Dedifferentiated amniotic fluid mesenchymal stem cell (primary cell): Measurements from ENCODE around the gene RAB3C.
"Not testable (repeated sequence)": the region's sequence is repeated elsewhere in the genome, so short reads cannot be mapped to it uniquely, and the experiment has no call there.

Source experiments
- DNase-seq: peaks from one replicate; pipeline ENCODE4 v3.0.0-alpha.2; 2016; ENCODE audit errors: extremely low spot score

RAB3C gene

DNA sequence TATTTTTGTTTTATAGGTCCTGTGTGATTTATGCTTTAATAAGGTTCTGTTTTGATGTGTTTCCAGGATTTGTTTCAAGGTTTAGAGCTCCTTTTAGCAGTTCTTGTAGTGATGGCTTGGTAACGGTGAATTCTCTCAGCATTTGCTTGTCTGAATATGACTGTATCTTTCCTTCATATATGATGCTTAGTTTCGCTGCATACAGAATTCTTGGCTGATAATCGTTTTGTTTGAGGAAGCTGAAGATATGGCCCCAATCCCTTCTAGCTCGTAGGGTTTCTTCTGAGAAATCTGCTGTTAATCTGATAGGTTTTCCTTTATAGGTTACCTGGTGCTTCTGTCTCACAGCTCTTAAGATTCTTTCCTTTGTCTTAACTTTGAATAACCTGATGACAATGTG lies 20.0 kb downstream of the RAB3C start:
- not testable (repeated sequence) for DNase-seq

DNA sequence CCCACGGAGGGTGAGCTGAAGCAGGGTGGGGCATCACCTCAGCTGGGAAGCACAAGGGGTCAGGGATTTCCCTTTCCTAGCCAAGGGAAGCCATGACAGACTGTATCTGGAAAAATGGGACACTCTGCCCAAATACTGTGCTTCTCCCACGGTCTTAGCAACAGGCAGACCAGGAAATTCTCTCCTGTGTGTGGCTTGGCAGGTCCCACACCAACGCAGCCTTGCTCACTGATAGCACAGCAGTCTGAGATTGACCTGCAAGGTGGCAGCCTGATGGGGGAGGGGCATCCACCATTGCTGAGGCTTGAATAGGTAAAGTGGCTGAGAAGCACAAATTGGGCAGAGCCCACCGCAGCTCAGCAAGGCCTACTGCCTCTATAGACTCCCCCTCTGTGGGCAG lies 23.2 kb downstream of the RAB3C start:
- no peak for DNase-seq

DNA sequence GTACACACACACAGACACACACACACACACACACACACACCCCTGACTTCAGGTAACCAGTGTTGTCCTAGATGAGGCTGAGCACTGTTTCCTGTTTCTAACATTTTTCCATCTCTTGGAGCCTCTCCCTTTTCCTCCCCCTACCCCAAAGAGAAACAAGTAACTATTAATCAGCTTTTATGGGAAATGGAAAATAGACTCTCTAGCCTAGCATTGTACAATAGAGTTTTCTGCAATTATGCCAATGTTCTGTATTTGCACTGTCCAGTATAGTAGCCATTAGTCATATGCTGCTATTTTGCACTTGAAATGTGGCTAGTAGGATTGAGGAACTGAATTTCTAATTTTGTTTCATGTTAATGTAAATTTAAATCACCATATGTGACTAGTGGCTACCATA lies 33.1 kb downstream of the RAB3C start:
- no peak for DNase-seq

DNA sequence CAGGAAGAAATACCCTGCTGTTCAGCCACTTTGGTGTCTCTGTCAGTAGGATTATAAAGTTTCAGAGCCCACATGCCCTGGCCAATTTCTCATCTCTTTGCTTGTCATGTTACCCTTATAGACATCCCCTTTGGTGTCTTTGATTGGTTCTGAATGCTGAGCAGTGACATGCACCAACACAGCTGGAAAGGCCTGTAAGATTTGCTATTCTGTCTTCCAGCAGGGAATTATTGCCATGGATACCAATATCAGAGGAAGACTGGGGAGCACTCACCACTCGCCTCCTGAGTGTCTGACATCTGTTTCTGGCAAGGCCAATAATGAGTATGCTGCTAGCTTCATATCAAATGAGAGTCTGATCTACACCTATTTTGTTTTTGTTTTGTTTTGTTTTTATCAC lies 34.4 kb downstream of the RAB3C start:
- no peak for DNase-seq

GRCh38 chr5:58620336-58620735 lies 37.5 kb downstream of the RAB3C start:
- DNase-seq: no peak

DNA sequence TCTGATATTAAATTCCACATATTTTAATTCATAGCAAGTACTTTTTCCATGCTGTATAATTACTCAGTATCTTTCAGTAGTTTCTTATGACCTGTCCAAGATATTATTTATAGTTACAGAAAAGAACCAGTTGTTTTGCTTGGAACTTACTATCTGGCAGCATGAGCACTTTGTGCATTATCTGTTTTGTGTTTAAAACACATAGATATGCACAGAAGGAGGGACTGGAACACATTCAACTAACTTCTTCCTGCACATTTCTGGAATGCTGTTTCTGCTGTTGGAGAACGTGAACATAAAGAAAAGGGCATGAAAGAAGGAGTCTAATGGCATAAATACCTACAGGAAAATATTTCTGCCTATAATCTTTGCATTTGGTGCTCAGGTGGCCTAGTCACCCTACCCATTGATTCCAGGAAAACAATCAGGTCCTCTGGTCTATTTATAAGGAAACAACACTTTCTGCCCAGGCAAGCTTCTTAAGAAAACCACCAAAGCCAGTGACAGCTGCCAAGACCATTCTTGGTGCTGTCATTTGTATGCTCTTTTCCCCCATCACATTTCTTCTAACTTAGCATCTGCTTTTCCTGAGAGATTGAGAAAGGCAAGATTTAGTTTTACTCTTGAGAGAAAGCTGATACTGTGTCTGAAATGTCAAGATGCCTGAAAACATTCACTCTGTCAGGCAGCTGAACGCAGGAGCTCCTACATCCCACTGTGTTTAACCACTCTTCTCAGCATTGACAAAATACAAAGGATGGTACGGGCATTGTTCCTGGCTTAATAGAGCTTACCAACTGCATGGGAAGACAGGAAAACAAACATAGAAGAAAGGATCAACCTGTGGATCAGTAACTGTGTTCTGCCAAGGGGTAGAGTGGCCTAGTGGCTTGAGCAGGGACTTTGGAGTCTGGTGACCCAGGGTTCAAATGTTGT lies 40.3 kb downstream of the RAB3C start:
- DNase-seq: no peak

GRCh38 chr5:58628626-58629025 lies 45.8 kb downstream of the RAB3C start:
- no peak for DNase-seq

- no peak for DNase-seq
Measured at GRCh38 chr5:58629271-58630159, 46.6 kb downstream of the RAB3C start.

- no peak for DNase-seq
Measured at GRCh38 chr5:58631895-58632294, 49.0 kb downstream of the RAB3C start.

GRCh38 chr5:58635416-58635815 lies 52.5 kb downstream of the RAB3C start:
- DNase-seq: no peak

DNA sequence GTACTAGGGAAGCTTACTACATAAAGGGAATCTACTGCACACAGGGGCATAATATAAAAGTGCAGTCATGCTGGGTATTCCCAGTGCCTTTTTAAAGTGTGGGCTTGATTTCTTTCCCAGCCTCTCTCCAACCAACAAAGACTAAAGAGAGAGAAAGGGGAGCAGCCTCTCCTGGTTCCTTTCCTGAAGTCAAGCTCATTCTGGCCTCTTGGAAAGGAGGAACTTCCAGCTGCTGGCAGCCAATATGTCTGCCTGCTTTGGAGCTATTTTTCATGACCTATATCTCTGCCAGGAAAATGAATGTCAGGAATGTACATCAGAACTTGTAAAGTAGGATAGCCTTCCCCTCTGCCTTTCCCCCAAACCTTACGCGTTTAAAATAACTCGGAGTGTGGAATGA lies 57.1 kb downstream of the RAB3C start:
- DNase-seq: no peak

DNA sequence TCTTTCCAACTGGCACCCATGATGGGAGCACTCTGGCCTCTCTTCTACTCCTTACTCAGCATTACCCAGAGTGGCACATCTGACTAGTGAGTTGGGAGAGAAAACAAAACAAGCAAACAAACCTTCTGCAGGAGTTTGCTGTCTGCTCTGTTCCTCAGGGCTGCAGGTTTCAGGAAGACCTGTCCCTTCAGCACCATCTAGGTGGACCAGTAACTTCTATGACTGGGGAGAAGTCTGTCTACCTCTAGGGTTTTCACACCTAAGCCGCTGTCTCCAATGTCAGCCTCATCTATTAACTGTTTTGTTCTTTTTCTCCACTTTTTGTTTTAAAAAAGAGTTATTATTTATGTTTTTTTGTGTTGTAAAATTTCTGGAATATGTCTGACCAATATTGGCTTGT lies 58.7 kb downstream of the RAB3C start:
- DNase-seq: no peak

DNA sequence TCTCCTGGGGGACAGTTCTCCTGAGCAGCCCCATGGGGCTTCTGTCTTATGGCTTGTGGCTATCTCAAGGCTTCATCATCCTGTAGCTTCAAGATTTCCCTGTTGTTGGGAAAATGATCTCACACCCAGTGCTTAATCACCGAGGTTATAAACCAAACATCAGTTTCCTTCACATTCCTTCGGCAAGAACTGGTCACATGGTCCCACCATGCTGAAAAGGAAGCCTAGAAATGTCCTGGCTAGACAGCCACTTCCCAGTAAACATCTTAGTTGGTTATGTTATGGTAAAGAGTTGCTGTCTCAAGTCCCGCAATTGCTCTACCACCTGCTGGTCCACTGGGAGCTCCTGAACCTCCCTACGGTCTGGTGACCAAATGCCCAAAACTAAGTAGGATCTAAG lies 66.0 kb downstream of the RAB3C start:
- DNase-seq: no peak

DNA sequence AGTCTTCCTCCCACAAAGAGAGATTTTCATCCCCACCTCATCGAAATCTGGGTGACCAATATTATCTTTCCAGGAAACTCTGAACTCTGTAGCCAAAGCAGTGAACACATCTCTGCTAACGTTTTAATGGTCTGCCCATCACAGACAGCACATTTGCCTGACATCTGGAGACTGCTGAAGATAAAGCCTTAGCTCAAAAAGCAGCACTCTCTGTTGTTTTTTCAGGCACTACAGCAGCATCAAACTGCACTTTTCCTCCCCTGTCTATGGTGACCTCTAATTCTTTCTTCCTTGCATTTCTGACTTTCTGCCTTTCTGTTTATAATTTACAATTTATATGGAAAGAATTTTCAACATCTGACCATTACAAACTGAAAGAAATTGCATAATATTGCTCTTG lies 66.8 kb downstream of the RAB3C start:
- DNase-seq: no peak

- no peak for DNase-seq
Measured at GRCh38 chr5:58653521-58653920, 70.6 kb downstream of the RAB3C start.

DNA sequence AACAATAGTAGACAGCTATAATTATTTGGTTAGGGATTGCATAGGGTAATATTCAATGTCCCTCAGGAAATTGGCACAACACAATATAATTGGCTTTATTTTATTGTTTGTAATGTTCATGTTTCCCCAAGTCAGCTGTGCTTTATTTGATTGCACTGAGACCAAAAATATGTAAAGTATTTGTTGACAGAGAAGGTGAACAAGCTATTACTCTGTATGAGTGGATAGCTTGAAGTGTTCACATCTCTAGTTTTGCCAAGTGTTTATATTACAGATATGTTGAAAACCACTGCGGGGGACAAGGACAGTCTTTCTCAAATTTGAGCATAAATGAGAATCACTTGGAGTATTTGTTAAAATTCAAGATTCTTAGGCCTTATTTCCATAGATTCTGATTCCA lies 83.3 kb downstream of the RAB3C start:
- no peak for DNase-seq

DNA sequence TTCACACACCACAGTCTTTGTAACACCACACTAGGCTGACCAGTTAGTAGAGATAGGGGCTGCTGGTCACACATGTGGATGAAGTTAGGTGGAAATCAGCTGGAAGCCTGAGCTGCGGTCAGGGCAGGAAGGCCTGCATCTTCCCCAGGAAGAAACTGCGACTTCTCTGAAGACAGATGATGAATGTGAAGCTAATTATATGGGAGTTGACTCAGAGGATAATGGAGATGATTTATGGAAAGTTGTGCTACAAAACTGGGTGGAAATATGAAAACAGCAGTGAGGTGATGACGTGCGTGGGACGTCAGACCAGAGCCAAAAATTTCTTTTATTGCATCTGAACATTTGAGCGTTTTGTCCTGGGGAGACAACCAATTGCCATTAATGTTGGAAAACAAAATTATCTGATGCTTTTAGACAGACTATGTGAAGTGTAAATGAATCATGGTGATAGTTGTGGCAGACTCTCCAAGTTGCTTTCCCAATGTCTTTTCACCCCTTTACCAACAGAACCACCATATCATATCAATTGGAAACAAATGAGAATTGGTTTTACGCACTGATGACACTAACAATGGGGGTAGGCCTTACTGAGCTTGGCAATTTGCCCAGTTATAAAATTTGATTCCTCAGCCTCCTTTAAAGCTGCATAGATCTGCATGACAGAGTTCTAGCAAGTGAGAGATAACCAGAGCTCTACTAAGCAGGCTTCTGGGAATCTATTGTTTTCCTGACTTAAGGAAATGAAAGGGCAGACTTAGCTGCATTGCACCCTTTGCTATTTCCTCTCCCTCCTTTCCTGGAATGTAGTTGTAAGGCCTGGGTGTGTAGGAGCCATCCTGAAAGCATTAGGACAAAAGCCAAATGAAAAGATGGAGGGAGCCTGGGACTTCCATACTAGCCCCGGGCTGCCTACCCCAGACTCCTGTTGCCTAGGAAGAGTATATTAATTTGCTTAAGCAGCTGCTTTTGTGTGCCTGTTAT lies 84.0 kb downstream of the RAB3C start:
- DNase-seq: no peak

DNA sequence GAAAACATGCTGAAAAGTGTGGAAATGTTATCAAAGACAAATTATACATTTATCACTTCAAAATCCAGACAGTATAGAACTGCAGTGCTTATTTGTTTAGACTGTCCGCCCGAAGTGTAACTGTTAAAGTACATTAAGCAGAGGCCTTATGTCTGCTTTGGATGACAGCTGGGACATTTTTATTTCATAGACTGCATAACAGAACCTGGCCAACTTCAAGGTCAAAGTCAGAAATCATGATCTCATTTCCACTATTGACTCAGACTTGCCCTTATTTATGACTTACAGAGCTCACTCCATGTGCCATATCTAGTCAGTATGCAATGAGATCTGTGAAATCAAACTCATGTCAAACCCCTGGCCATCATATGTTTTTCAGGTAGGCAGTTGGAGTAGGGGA lies 87.7 kb downstream of the RAB3C start:
- DNase-seq: no peak

- DNase-seq: no peak
Measured at GRCh38 chr5:58671155-58671554, 88.3 kb downstream of the RAB3C start.

GRCh38 chr5:58672521-58672920 lies 89.6 kb downstream of the RAB3C start:
- DNase-seq: no peak

DNA sequence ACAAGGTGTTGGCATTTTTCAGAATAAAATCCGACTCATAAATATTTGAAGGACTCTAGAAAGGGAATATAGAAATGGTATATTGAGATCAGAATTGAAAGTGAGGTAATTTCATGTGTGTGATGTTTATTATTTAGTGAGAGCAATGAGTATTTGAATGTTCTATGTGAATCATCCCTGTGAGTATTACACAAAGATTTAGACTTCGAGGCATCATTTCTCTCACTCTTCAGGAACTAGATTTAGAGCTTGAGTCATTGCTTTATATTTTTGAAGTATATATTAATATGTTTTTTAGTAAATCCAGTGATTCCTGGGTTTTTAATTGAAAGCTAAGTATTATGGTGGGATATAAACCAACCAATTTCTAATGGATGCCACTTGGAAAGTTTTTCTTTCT lies 91.2 kb downstream of the RAB3C start:
- DNase-seq: no peak

GRCh38 chr5:58674711-58675110 lies 91.8 kb downstream of the RAB3C start:
- DNase-seq: no peak
